DOHH2 (cell line): Measurements from ENCODE around the gene RPTOR.
"Not testable (repeated sequence)": the region's sequence is repeated elsewhere in the genome, so short reads cannot be mapped to it uniquely, and the experiment has no call there.

ENCODE experiments used
- H3F3A ChIP-seq: fragments of 200-600 bp; sonication (generic), shearing (Covaris generic); 2 replicates; pipeline ENCODE4 v1.6.0; 2016; ENCODE audit warnings: antibody characterized with exemption, mild to moderate bottlenecking; ENCODE audit not compliant: control insufficient read depth, insufficient read depth
- H3K27ac ChIP-seq: fragments of 200-600 bp; sonication (generic); 2 replicates; pipeline ENCODE4 v1.5.1; 2014; ENCODE audit warnings: low read depth, mild to moderate bottlenecking, low read length, moderate library complexity
- H3K27me3 ChIP-seq: fragments of 200-600 bp; sonication (generic); 2 replicates; pipeline ENCODE4 v1.6.1; 2014; ENCODE audit warnings: mild to moderate bottlenecking, low read length, mixed read lengths; ENCODE audit not compliant: control insufficient read depth
- H3K36me3 ChIP-seq: fragments of 200-600 bp; sonication (generic); 2 replicates; pipeline ENCODE4 v1.6.1; 2014; ENCODE audit warnings: mild to moderate bottlenecking, low read length, moderate library complexity, mixed read lengths; ENCODE audit not compliant: control insufficient read depth
- H3K4me1 ChIP-seq: fragments of 200-600 bp; sonication (generic); 2 replicates; pipeline ENCODE4 v1.6.1; 2014; ENCODE audit warnings: mild to moderate bottlenecking, low read length, mixed read lengths; ENCODE audit not compliant: control insufficient read depth
- H3K4me2 ChIP-seq: fragments of 200-600 bp; sonication (generic); 2 replicates; pipeline ENCODE4 v1.6.0; 2014; ENCODE audit warnings: mild to moderate bottlenecking, low read length, moderate library complexity
- H3K4me3 ChIP-seq: fragments of 200-600 bp; sonication (generic); 2 replicates; pipeline ENCODE4 v1.5.1; 2014; ENCODE audit warnings: mild to moderate bottlenecking, low read length, mixed read lengths
- H3K79me2 ChIP-seq: fragments of 200-600 bp; sonication (generic); 2 replicates; pipeline ENCODE4 v1.6.1; 2014; ENCODE audit warnings: mild to moderate bottlenecking, low read length, mixed read lengths; ENCODE audit not compliant: control insufficient read depth
- H3K9me2 ChIP-seq: fragments of 200-600 bp; sonication (generic); replicated peaks from 2 replicates; pipeline ENCODE4 v1.6.1; 2014; ENCODE audit warnings: mild to moderate bottlenecking, low read length, mixed read lengths; ENCODE audit not compliant: control insufficient read depth
- H3K9me3 ChIP-seq: fragments of 200-600 bp; sonication (generic); 2 replicates; pipeline ENCODE4 v1.6.1; 2014; ENCODE audit warnings: antibody characterized with exemption, low read length, mixed read lengths; ENCODE audit not compliant: control insufficient read depth, insufficient read depth
- H4K20me1 ChIP-seq: fragments of 200-600 bp; sonication (generic); 2 replicates; pipeline ENCODE4 v1.6.0; 2014; ENCODE audit warnings: low read depth, mild to moderate bottlenecking, antibody characterized with exemption, low read length, moderate library complexity; ENCODE audit not compliant: control insufficient read depth, insufficient read depth
- EZH2phosphoT487 ChIP-seq: fragments of 200-600 bp; sonication (generic); IDR thresholded peaks from 2 replicates; pipeline ENCODE4 v1.6.1; 2017; ENCODE audit warnings: borderline replicate concordance, mild to moderate bottlenecking, antibody characterized with exemption, low read length, moderate library complexity, mixed read lengths
- TF ChIP-seq, protein P1 (sequence below): fragments of 200-600 bp; sonication (generic); IDR thresholded peaks from one replicate; pipeline ENCODE4 v1.5.1; 2014; ENCODE audit warnings: antibody characterized with exemption, mild to moderate bottlenecking, low read depth, low read length; ENCODE audit not compliant: poor library complexity, severe bottlenecking

RPTOR gene

DNA sequence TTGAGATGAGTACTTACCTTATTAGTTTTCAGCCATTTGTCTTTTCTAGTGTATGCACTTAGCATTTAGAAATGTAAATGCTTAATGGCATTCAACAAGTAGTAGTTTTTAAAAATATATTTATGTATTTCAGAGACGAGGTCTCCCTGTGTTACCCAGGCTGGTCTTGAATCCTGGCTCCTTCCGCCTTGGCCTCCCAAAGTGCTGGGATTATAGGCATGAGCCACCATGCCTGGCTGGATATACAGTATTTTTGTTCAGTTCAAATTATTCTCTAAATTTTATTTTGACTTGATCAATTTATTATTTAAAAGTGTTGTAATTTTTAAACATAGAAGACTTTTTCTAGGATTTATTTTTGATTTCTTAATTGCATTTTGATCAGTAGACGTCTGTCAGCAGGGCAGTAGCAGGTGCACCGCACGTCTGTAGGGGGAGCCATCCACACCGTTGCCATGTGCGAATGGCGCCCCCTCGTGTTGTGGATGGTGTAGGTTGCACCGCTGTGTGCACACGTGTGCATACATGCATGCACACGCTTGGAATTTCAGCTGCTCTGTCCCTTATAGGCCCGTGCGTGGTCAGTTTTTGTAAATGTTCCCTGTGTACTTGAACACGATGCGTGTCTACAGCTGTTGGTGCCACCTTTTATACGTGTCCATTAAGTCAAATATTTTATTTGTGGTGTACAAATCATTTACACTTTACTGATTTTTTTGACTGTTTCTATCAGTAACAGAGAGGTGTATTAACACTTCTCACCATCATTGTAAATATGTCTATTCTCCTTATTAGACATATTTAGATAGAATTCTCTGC, 30.6 kb downstream of the RPTOR start:
- Histone ChIP-seq H3K9me2 (no peaks in the 10 kb centered on the region), H3K4me2 (peak overlapping the region; percentile 14), H3K4me1 (peaks cover 15% of the 10 kb centered on the region), H3F3A (no peaks in the 10 kb centered on the region), H3K27me3 (no peaks in the 10 kb centered on the region), H3K36me3 (no peaks in the 10 kb centered on the region), H3K79me2 (peaks cover 78% of the 10 kb centered on the region), H3K27ac (no peak overlapping the region), H3K9me3 (no peaks in the 10 kb centered on the region), H4K20me1 (peaks cover 5% of the 10 kb centered on the region), H3K4me3 (no peak overlapping the region)
- TF ChIP-seq EZH2phosphoT487: no peak
- TF ChIP-seq, protein P1, sequence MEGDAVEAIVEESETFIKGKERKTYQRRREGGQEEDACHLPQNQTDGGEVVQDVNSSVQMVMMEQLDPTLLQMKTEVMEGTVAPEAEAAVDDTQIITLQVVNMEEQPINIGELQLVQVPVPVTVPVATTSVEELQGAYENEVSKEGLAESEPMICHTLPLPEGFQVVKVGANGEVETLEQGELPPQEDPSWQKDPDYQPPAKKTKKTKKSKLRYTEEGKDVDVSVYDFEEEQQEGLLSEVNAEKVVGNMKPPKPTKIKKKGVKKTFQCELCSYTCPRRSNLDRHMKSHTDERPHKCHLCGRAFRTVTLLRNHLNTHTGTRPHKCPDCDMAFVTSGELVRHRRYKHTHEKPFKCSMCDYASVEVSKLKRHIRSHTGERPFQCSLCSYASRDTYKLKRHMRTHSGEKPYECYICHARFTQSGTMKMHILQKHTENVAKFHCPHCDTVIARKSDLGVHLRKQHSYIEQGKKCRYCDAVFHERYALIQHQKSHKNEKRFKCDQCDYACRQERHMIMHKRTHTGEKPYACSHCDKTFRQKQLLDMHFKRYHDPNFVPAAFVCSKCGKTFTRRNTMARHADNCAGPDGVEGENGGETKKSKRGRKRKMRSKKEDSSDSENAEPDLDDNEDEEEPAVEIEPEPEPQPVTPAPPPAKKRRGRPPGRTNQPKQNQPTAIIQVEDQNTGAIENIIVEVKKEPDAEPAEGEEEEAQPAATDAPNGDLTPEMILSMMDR: peak; percentile 100

DNA sequence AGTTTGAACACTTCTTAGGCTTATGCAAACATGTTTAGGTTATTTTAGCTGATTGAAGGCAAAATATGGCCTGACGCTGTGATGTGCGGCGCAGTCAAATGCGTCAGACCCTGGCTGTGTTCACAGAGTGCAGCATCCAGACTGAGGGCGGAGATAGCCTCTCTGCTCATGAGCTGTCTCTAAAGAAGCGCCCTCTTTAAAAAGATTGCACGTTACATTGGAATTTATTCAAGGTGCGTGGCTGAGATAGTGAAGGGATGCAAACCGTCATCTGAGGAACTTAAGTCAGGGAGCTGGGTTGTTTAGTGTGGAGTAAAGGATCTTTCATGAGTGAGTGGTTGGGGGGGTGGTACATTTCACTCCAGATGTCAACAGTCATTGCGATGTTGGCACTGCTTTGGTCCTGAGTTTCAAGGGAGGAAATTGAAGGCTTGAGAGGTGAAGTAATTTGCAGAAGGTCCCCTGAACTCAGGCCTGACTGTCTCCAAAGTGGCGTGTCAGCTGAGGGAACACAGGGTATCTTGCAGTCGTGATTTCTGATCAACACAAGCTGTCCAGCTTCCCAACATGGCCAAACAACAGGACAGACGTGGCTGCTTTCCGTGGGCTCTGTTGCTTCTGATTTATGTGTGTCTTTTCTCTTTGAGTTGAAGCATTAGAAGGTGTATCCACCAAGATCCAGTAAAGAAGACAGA, 33.4 kb downstream of the RPTOR start:
- no peak overlapping the region for H3K4me2 ChIP-seq
- no peaks in the 10 kb centered on the region for H3F3A ChIP-seq
- TF ChIP-seq, protein P1: no peak
- no peak for TF ChIP-seq EZH2phosphoT487
- H3K27me3 ChIP-seq: no peaks in the 10 kb centered on the region
- H3K9me2 ChIP-seq: no peaks in the 10 kb centered on the region
- no peak overlapping the region for H3K4me3 ChIP-seq
- H3K36me3 ChIP-seq: peaks cover 4% of the 10 kb centered on the region; the same call in 1 of the 2 replicates
- H3K79me2 ChIP-seq: peaks cover 76% of the 10 kb centered on the region
- H3K9me3 ChIP-seq: no peaks in the 10 kb centered on the region
- H4K20me1 ChIP-seq: peaks cover 1% of the 10 kb centered on the region; the same call in 1 of the 2 replicates
- no peak overlapping the region for H3K27ac ChIP-seq
- H3K4me1 ChIP-seq: peaks cover 10% of the 10 kb centered on the region

DNA sequence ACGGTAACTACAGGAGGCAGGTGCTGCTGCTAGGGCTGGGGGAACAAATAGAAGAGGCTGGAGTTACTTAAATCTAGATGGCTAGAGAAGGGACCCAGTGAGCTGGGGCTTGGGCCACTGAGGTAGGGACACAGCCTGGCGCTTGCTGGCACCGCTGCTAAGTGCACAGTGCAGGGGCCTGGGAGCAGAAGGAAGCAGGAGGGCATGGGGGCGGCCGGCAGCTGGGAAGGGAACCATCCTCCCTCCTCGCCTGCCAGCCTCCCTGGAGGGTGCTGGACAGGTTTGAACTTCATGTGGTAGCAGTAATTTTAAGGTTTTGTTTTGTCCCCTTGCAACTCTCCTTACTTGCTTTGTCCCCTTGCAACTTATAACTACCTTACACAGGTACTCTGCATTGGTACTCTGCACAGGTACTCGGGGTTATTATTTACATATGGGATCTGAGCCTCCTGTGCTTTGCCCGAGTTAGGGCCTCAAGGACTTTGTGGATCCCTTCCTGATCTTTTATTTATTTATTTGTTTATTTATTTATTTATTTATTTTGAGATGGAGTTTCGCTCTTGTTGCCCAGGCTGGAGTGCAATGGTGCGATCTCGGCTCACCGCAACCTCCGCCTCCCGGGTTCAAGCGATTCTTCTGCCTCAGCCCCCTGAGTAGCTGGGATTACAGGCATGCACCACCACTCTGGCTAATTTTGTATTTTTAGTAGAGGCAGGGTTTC, 34.2 kb downstream of the RPTOR start:
- not testable (repeated sequence) for H3K36me3 ChIP-seq, H3K9me3 ChIP-seq, H4K20me1 ChIP-seq, H3K27me3 ChIP-seq, H3K4me3 ChIP-seq, H3F3A ChIP-seq, H3K27ac ChIP-seq, H3K4me2 ChIP-seq, H3K9me2 ChIP-seq
- Histone ChIP-seq H3K79me2 (peaks cover 77% of the 10 kb centered on the region), H3K4me1 (peaks cover 10% of the 10 kb centered on the region)
